K562 (cell line): Measurements from ENCODE around the gene PTPN11. TPM values are rescaled to one million over a fixed set of nuclear protein-coding genes. Genes with fewer than 3 reads are reported as not detected.

ENCODE experiments used
- ATAC-seq: fragments of 200-7000 bp; cut with Tn5 transposase; 3 replicates; pipeline ENCODE4 v1.9.1; 2020; ENCODE audit warnings: moderate library complexity
- BruUV-seq: library from RNA; stranded (reverse); fragments of 400-500 nt; replicated peaks from 2 replicates; lab custom pipeline; 2021; lab: Mats Ljungman, UMichigan
- CTCF ChIA-PET: fragments of 300-600 bp; formaldehyde crosslinking; extraction: SDS; loops from one replicate; lab custom pipeline; 2021; ENCODE audit warnings: low intra/inter-chr PET ratio; lab: Yijun Ruan, JAX
- POLR2A ChIA-PET: fragments of 300-600, 350-650 bp; sonication (Branson Sonifier 250); formaldehyde crosslinking; extraction: SDS; loops from one replicate; lab custom pipeline; 2021; ENCODE audit warnings: antibody characterized with exemption, inconsistent platforms; lab: Yijun Ruan, JAX
- DNase-seq, 4 experiments: peaks; one replicate each; pipeline versions ENCODE4 v3.0.0 to v3.0.0-alpha.2; 2011 to 2018; ENCODE audit warnings: low spot score in 3 of 4, mixed read lengths in 3 of 4; ENCODE audit errors: extremely low read depth in 1 of 4
- FAIRE-seq: peaks from 2 replicates; lab custom pipeline; 2011; peaks lifted over from hg19 to GRCh38; lab: Jason Lieb, UNC
- H2AFZ ChIP-seq: 2 replicates; pipeline ENCODE4 v1.6.0; 2011; ENCODE audit warnings: low read depth, low read length, control low read depth, inconsistent platforms
- H3K27ac ChIP-seq: fragments of 200-600 bp; 3 replicates; pipeline ENCODE4 v1.8.0; 2011; ENCODE audit warnings: low read depth, mild to moderate bottlenecking, control low read depth, inconsistent platforms, low read length, moderate library complexity, mixed read lengths; ENCODE audit errors: extremely low read depth
- H3K27me3 ChIP-seq, 2 experiments: fragments of 300-600 bp in 1 of 2; 2 replicates in 1 of 2; 3 replicates in 1 of 2; pipeline versions ENCODE4 v1.6.0 to v1.8.0; 2011; ENCODE audit warnings: inconsistent platforms in 2 of 2, low read length in 2 of 2, mild to moderate bottlenecking in 1 of 2, mixed read lengths in 1 of 2, moderate library complexity in 1 of 2; ENCODE audit not compliant: control insufficient read depth in 2 of 2, insufficient read depth in 2 of 2
- H3K36me3 ChIP-seq: fragments of 300-600 bp; 3 replicates; pipeline ENCODE4 v1.8.0; 2011; ENCODE audit warnings: mild to moderate bottlenecking, low read length, inconsistent platforms; ENCODE audit not compliant: control insufficient read depth, insufficient read depth
- H3K4me1 ChIP-seq, 2 experiments: fragments of 200-600 bp in 1 of 2; replicated peaks in 1 of 2; 2 replicates in 1 of 2; 3 replicates in 1 of 2; pipeline versions ENCODE4 v1.5.1 to v1.8.0; 2011; ENCODE audit warnings: inconsistent platforms in 2 of 2, low read length in 2 of 2, mild to moderate bottlenecking in 1 of 2, mixed read lengths in 1 of 2, moderate library complexity in 1 of 2; ENCODE audit not compliant: control insufficient read depth in 2 of 2, insufficient read depth in 2 of 2
- H3K4me2 ChIP-seq: 2 replicates; pipeline ENCODE4 v1.6.1; 2011; ENCODE audit warnings: low read length, control low read depth, inconsistent platforms, mixed read lengths; ENCODE audit not compliant: insufficient read depth
- H3K4me3 ChIP-seq: fragments of 200-600 bp; sonication (generic), shearing (Covaris generic); 2 replicates; pipeline ENCODE4 v1.5.1; 2016; ENCODE audit warnings: control low read depth, inconsistent platforms
- H3K79me2 ChIP-seq: fragments of 200-600 bp; 3 replicates; pipeline ENCODE4 v1.8.0; 2011; ENCODE audit warnings: low read length, inconsistent platforms; ENCODE audit not compliant: control insufficient read depth, insufficient read depth
- H3K9ac ChIP-seq, 2 experiments: 2 replicates each; pipeline versions ENCODE4 v1.6.0 to v1.6.1; 2011; ENCODE audit warnings: low read depth in 2 of 2, low read length in 2 of 2, control low read depth in 1 of 2, inconsistent platforms in 1 of 2, mild to moderate bottlenecking in 1 of 2, mixed read lengths in 1 of 2; ENCODE audit not compliant: insufficient read depth in 1 of 2
- H3K9me1 ChIP-seq: one replicate; pipeline ENCODE4 v1.6.0; 2011; ENCODE audit warnings: inconsistent platforms, mild to moderate bottlenecking, low read length, moderate library complexity; ENCODE audit not compliant: control insufficient read depth, insufficient read depth
- H3K9me3 ChIP-seq: replicated peaks from 2 replicates; pipeline ENCODE4 v1.5.1; 2011; ENCODE audit warnings: low read depth, low read length, inconsistent platforms; ENCODE audit not compliant: control insufficient read depth, insufficient read depth
- H4K20me1 ChIP-seq: replicated peaks from 2 replicates; pipeline ENCODE4 v1.6.1; 2011; ENCODE audit warnings: low read length, inconsistent platforms, mixed read lengths; ENCODE audit not compliant: control insufficient read depth, insufficient read depth
- CHD1 ChIP-seq: fragments of 200-600 bp; sonication (generic); IDR thresholded peaks from one replicate; pipeline ENCODE4 v1.6.1; 2012; ENCODE audit warnings: mild to moderate bottlenecking, moderate library complexity, low read length, inconsistent platforms
- HCFC1 ChIP-seq: IDR thresholded peaks from 2 replicates; pipeline ENCODE4 v1.6.1; 2012; ENCODE audit warnings: low read depth, low read length, improper control_type of control experiment
- HDAC8 ChIP-seq: fragments of 450-650 bp; IDR thresholded peaks from 2 replicates; pipeline ENCODE4 v1.6.1; 2016; ENCODE audit warnings: mild to moderate bottlenecking, missing genetic modification characterization, moderate library complexity, missing compliant biosample characterization
- MEF2A ChIP-seq: IDR thresholded peaks from 2 replicates; pipeline ENCODE4 v1.6.1; 2011; ENCODE audit warnings: low read depth, mild to moderate bottlenecking, low read length, moderate library complexity; ENCODE audit not compliant: control insufficient read depth
- NCOA4 ChIP-seq: fragments of 450-650 bp; IDR thresholded peaks from 2 replicates; pipeline ENCODE4 v1.6.1; 2018; ENCODE audit warnings: mild to moderate bottlenecking; ENCODE audit not compliant: partially characterized antibody
- NFE2L1 ChIP-seq: fragments of 450-650 bp; IDR thresholded peaks from 2 replicates; pipeline ENCODE4 v1.6.1; 2016; ENCODE audit warnings: missing genetic modification characterization, low read depth, mild to moderate bottlenecking, missing compliant biosample characterization, moderate library complexity, borderline replicate concordance
- POLR2H ChIP-seq: IDR thresholded peaks from 2 replicates; pipeline ENCODE4 v1.6.1; 2016; ENCODE audit warnings: missing genetic modification characterization, low read depth, mild to moderate bottlenecking, control low read depth, missing compliant biosample characterization, moderate library complexity
- RUNX1 ChIP-seq: sonication (generic); IDR thresholded peaks from 2 replicates; pipeline ENCODE4 v1.6.1; 2016; ENCODE audit warnings: antibody characterized with exemption, low read depth
- SMARCA5 ChIP-seq: fragments of 450-650 bp; IDR thresholded peaks from 2 replicates; pipeline ENCODE4 v1.6.1; 2016
- ZBTB12 ChIP-seq: fragments of 250-450 bp; sonication (Bioruptor Pico); IDR thresholded peaks from 2 replicates; pipeline ENCODE4 v1.4.0; 2020
- ZC3H11A ChIP-seq: IDR thresholded peaks from 2 replicates; pipeline ENCODE4 v1.6.1; 2012; ENCODE audit warnings: low read depth, low read length, improper control_type of control experiment
- ZNF830 ChIP-seq: fragments of 250-450 bp; sonication (Bioruptor Pico); IDR thresholded peaks from 2 replicates; pipeline ENCODE4 v1.5.0; 2021; ENCODE audit warnings: mild to moderate bottlenecking
- WGBS: fragments of 100-300 bp; shearing (Covaris generic); methylation state at CpG from one replicate; pipeline ENCODE4 v1.1.6; 2016; ENCODE audit warnings: low coverage, mixed read lengths; ENCODE audit not compliant: insufficient coverage; ENCODE audit errors: missing lambda C conversion rate; 5-methylcytosine and 5-hydroxymethylcytosine counted together
- in situ Hi-C: fragments of 300-500 bp; cut with MboI; formaldehyde crosslinking; loops from 4 replicates; pipeline ENCODE4 v1.15.0; 2018; ENCODE audit warnings: inconsistent platforms, mixed read lengths
- intact Hi-C: fragments of 100-400 bp; cut with micrococcal nuclease; formaldehyde crosslinking; loops from 2 replicates; pipeline ENCODE4 v1.14.2; 2022
- polyA plus RNA-seq, 8 experiments: library from polyadenylated mRNA; depleted of rRNA in 4 of 8; stranded (reverse) in 5 of 8; unstranded in 3 of 8; fragments of >200 nt; fragmentation: Nextera tagmentation in 2 of 8; fragmentation: Illumina TruSeq in 1 of 8; extraction: Ambion mirVana in 2 of 8; extraction: Trizol in 1 of 8; gene quantifications; 2 replicates each; pipeline versions ENCODE4 v1.2.1 to v1.2.3, GENCODE V29; 2011 to 2014; ENCODE audit warnings: inconsistent platforms in 1 of 8, missing spikeins in 1 of 8
- total RNA-seq, 7 experiments: library from RNA; depleted of rRNA in 6 of 7; stranded (reverse); fragments of >200 nt in 6 of 7; fragmentation: Illumina TruSeq in 2 of 7; extraction: Trizol in 2 of 7; gene quantifications; 2 replicates each; pipeline versions ENCODE4 v1.2.1 to v1.2.3, GENCODE V29; 2011 to 2021; ENCODE audit warnings: low replicate concordance in 1 of 7
- TF ChIP-seq, protein P1 (sequence below): fragments of 450-650 bp; formaldehyde crosslinking; conservative IDR thresholded peaks from 2 replicates; pipeline ENCODE4 v1.4.0; 2022; ENCODE audit warnings: mild to moderate bottlenecking, missing genetic modification characterization

The PTPN11 gene
- total and polyA plus RNA-seq, 9 of the 15 experiments (the other 6 are each of a cell fraction or from before 2014, with no cell fraction given): 22.5 to 126 (median 79.7) TPM

- no peak for FAIRE-seq
- Histone ChIP-seq H3K27ac (no peak overlapping the region), H3K79me2 (no peaks in the 10 kb centered on the region), H3K27me3 (no peaks in the 10 kb centered on the region), H3K9ac (no peak overlapping the region), H3K4me1 (no peaks in the 10 kb centered on the region), H2AFZ (no peak overlapping the region), H4K20me1 (no peaks in the 10 kb centered on the region), H3K9me1 (no peaks in the 10 kb centered on the region), H3K4me2 (no peak overlapping the region)
- DNase-seq: no peak
- no TSS peak for BruUV-seq
- in situ Hi-C loops: no loop called here
- TF ChIP-seq ZBTB12: no peak
- no peak for TF ChIP-seq HDAC8 (tag)
- TF ChIP-seq HCFC1: no peak
- TF ChIP-seq, all 486 proteins: peak for 0
- H3K4me3 ChIP-seq: no peak overlapping the region
- ATAC-seq: no peak
- intact Hi-C loops: no loop called here
- H3K9me3 ChIP-seq: no peaks in the 10 kb centered on the region
- WGBS: 89% methylated on average over 11 of the region's 12 CpGs
- CTCF ChIA-PET: no interaction called here
- POLR2A ChIA-PET: interaction anchor here (0.8 to 0.9 kb wide), 2 partner anchors 8 to 14 kb away, joined by 3 read pairs; no protein-coding TSS in a partner anchor
- peaks cover 87% of the 10 kb centered on the region for H3K36me3 ChIP-seq
These were observed 67.6 kb downstream of the PTPN11 start for GRCh38 chr12:112486361-112486760.

GRCh38 chr12:112488257-112488876 lies 69.6 kb downstream of the PTPN11 start:
- Histone ChIP-seq H3K27me3 (no peaks in the 10 kb centered on the region), H3K4me2 (no peak overlapping the region), H3K9me1 (no peaks in the 10 kb centered on the region), H3K9ac (no peak overlapping the region), H3K4me3 (no peak overlapping the region), H3K36me3 (peaks cover 83% of the 10 kb centered on the region), H3K79me2 (no peaks in the 10 kb centered on the region), H4K20me1 (no peaks in the 10 kb centered on the region), H3K9me3 (no peaks in the 10 kb centered on the region), H3K27ac (no peak overlapping the region), H3K4me1 (no peaks in the 10 kb centered on the region), H2AFZ (no peak overlapping the region)
- no TSS peak for BruUV-seq
- ChIA-PET CTCF (no interaction called here), POLR2A (interaction anchor here (0.8 kb wide), 1 partner anchor 296 kb away, joined by 3 read pairs; no protein-coding TSS in a partner anchor)
- 88% methylated on average over 6 of the region's 6 CpGs for WGBS
- ATAC-seq (no peak), FAIRE-seq (no peak), DNase-seq (no peak)
- in situ Hi-C loops: no loop called here
- intact Hi-C loops: no loop called here
- no peak for TF ChIP-seq NCOA4
- no peak for TF ChIP-seq RUNX1
- TF ChIP-seq NFE2L1 (tag): no peak
- no peak for TF ChIP-seq ZC3H11A
- no peak for TF ChIP-seq SMARCA5
- no peak for TF ChIP-seq POLR2H (tag)
- no peak for TF ChIP-seq MEF2A
- no peak for TF ChIP-seq CHD1
- TF ChIP-seq, protein P1, sequence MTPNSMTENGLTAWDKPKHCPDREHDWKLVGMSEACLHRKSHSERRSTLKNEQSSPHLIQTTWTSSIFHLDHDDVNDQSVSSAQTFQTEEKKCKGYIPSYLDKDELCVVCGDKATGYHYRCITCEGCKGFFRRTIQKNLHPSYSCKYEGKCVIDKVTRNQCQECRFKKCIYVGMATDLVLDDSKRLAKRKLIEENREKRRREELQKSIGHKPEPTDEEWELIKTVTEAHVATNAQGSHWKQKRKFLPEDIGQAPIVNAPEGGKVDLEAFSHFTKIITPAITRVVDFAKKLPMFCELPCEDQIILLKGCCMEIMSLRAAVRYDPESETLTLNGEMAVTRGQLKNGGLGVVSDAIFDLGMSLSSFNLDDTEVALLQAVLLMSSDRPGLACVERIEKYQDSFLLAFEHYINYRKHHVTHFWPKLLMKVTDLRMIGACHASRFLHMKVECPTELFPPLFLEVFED: no peak
- TF ChIP-seq ZNF830 (CRISPR knock-in tag): no peak
- no peak for TF ChIP-seq HCFC1
